ENCODE data around the gene KPTN.
"Not testable (repeated sequence)": the region's sequence is repeated elsewhere in the genome, so short reads cannot be mapped to it uniquely, and the experiment has no call there.

Gene KPTN

DNA sequence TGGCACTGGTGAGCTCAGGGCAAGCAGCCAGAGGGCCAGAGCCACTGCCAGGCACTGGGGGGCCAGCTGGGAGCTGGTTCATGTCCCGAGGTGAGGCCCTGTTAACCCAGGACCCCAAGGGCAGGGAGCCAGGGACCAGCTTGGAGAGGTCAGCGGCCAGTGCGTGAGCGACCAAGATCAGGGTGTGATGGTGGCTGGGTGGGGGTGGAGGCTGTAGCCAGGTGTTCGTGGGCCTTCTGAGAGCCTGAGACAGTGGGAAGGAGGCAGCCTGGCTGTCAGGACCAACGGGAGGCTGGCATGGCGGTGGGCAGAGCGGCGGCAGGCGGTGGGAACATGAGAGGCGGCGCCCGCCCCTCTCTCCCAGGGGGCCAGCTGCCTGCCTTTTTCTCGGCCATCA is 8.1 kb upstream of the KPTN start:
- no peak for DNase-seq (ENCODE audit: low spot score)

DNA sequence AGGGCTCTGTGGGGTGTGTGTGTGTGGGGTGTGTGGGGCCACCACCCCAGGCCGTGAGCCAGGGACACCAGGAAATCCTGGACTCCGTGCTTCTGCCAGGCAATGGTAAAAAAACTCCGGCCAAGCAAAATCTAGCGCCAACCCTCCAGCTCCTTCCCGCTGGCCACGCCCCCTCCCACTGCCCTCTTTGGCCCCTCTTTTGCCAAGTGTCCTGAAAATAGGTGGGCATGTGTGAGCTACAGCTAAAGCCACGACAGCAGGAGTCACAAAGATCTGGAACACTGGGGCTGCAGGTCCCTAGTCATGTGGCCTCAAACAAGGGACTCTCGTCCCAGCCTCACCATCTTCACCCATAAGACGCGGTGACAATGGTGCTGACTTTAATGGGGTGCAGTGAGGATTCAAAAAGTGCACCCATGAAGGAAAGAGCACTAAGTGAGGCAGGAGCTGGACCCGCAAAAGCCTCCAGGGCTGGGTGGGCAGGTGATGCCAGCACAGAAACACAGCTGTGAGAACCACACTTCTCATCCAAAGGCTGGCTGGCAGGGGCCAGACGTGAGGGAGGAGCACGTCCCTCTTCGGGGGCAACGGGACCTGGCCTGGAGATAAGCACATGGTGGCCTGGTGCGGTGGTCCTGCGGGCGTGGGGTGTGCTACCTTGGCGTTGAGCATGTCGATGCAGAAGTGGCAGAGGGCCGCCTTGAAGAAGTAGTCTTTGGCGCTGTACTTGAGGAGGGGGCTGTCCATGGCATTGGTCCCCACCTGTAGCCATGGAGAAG is 7.5 kb upstream of the KPTN start:
- no peak for DNase-seq (ENCODE audit: low spot score)

DNA sequence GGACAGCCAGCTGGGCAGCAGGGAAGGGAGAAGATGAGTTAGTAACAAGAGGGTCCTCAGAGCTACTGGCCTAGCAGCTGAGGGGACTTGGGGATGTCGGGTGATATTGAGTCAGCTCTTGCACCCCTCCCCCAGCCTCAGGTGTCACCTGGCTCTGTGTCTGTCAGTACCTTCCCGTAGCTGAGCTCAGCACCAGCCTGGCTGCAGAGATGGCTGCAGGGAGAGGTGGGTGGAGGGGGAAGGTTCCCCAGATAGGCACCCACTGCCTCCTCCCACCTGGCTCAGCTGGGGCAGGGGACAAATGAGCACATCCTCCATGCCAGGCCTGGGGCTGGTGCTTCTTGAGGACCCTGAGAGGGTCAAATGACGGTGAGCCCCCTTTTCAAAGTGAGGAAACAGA is 6.8 kb upstream of the KPTN start:
- no peak for DNase-seq (ENCODE audit: low spot score)

DNA sequence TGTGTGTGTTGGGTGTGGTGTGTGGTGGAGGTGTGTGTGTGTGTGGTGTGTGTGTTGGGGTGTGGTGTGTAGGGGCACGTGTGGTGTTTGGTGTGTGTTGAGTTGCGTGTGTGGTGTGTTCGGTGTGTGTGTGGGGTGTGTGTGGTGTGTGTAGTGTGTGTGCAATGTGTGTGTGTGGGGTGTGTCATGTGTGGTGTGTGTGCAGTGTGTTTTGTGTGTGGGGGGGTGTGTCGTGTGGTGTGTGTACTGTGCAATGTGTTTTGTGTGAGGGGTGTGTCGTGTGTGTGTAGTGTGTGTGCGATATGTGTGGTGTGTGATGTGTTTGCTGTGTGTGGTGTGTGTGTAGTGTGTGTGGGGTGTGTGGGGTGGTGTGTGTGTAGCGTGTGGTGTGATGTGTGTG is 6.0 kb upstream of the KPTN start:
- no peak for DNase-seq (ENCODE audit: low spot score)

DNA sequence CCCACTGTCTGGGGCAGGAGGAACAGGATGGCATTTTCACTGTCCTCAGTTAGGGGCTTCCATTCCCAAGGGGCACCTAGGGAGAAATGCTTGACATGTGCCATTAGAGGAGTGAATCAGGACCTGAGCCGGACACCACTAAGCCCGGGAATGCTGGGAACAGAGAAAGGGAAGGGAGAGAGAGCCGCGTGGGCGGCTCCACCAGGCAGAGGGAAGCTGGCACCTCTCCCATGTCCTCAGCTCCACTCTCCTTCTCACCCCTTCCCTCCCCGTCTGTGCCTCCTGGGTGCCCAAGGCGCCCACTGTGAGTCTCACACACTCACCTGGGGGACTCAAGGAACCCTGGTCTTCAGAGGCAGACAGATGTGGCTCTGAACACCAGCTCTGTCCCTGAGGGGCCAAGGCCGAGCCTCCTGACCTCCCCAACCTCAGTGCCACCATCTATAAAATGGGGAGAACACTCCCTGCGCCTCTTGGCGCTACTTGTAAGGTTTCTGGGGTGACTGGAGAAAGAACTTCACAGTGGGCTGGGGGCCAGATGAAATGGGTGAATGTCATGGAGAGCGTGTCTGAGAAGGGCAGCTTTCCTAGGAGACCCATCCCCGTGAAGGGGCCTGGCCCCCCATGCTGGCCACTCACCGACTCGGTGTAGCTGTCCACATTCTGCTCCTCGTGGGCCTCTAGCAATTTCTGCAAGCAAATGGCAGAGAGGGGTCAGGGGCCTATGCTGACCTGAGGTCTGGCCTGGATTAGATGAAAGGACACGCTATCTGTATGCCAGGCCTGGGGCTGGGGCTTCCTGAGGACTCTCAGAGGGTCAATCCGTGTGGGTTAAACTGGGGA is 5.3 kb upstream of the KPTN start:
- no peak for DNase-seq (ENCODE audit: low spot score)

DNA sequence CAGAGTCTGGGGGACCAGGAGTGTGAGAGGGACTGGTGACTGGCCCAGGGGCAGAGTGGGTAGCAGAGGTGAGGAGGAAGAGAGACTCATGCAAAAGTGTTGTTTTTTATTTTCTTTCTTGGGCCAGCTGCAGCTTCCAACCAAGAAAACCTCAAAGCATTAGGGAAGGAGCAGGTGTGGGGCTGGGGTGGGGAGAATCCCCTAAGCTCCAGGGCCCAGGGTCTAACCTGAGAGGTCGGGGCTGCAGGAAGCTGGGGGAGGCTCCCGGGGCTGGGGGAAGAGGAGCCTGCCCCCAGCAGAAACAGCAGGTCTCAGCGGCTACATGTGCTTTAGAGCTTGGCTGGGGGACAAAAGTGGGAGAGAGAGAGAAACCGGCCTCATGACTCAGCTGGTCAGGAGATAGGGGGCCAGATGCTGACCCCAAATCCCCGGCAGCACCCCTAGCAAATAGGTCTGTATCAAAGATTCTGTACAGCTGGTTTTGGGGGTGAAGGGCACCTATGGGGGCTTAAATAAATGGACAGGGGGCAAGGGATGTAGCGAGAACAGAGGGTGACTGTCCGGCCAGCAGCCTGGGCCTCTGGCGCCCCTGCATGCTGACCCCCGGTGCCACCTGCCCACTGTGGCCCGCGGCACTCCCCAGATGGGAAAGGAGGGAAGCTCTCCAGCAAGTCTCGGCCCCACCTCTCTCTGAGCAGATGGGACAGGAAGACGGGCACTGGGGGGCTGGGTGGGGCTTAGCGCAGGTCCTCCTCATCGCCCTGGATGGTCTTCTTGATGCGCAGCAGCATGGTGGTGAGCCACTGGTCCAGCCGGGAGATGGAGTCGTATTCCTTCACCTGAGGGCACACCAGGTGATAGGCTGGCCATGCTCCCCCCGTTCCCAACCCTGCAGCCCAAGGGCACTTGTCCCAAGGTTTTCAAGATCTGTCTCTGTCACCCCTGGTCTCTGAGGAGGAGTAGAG is 3.8 kb upstream of the KPTN start:
- DNase-seq (ENCODE audit: low spot score): no peak

DNA sequence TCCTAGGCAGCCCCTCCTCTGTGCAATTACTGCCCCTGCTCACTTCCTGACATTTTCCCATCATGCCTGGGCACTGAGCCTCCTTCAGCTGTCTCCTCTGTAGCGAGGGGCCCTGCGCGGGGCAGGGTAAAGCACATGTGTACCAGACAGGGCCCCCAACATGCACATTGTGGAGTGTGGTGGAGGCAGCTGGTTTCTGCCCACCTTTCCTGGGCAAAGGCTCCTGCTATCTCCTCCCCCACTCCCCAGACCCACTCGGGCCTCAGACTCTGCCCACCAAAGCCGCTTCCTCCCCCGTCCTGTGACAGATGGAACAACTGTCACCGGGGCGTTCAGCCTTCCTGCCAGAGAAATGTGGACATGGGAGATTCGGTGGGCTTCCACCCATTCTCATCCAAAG is 2.9 kb upstream of the KPTN start:
- DNase-seq (ENCODE audit: low spot score): no peak

DNA sequence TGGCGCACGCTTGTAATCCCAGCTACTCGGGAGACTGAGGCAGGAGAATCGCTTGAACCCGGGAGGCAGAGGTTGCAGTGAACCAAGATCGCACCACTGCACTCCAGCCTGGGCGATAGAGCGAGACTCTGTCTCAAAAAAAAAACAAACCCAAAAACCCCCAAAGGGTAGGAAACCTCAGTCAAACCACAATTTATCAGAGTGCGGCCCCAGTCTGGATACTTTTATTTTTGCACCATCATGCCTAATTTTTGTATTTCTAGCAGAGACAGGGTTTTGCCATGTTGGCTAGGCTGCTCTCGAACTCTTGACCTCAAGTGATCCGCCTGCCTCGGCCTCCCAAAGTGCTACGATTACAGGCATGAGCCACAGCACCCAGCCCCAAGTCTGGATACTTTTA is 2.2 kb upstream of the KPTN start:
- DNase-seq (ENCODE audit: low spot score): not testable (repeated sequence)

DNA sequence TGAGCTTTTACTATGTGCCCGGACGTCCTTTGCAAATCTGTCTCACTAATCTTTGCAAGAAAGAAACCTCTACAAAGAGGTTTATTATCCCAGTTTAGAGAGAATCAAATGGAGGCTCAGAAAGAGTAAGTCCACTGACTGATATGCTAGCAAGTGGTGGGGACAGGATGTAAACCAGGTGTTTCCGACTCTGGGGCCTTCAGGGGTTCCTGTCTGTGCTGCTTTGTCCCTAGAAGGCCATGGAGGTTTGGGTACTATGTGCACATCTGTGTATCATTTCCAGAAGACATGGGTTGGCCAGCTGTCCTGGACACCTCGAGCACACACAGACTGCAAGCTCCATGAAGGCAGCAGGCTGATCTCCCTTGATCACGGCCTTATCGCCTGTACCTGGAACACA is 1.2 kb upstream of the KPTN start:
- no peak for DNase-seq (ENCODE audit: low spot score)

DNA sequence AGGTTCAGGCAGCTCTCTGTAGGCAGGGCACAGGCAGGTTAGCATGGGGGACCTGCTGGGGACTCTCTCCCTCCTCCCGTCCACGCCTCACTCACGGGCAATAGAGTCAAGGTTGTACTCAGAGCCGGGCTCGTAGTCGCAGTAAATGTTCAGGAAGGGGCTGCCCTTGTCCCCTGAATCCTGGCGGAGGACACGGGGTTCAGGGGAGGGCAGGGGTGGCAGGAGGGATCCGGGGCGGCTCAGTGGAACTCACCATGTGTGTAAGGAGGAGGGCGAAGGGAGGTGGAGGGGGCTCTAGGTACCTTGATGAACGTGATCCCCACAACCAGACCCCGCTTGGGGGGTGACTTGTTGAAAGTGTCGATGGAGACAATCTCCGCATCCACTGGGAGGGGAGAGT is 819 bp downstream of the KPTN start:
- DNase-seq (ENCODE audit: low spot score): no peak

DNA sequence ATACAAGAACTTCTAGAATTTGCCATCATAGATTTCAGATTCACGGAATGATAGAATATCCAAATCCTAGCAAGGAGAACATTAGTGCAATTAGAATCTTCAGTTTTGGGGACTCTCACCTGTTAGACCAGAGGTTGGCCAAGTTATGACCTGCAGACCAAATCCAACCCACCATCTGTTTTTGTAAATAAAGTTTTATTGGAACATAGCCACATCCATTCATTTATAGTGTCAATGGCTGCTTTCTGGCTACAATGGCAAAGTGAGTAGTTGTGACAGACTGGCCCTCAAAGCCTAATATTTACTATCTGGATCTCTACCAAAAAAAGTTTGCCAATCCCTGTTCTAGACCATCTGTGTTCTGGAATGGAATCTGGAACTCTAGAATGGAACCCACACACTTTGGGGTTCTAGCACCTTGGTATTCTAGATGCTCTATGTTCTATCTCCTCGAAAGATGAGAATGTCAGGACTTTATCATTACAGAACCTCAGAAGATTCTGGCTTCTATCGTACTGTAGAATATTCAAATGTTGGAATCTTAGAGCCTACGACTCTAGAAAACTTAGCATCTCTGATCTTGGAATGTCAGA is 2.5 kb downstream of the KPTN start:
- no peak for DNase-seq (ENCODE audit: low spot score)

DNA sequence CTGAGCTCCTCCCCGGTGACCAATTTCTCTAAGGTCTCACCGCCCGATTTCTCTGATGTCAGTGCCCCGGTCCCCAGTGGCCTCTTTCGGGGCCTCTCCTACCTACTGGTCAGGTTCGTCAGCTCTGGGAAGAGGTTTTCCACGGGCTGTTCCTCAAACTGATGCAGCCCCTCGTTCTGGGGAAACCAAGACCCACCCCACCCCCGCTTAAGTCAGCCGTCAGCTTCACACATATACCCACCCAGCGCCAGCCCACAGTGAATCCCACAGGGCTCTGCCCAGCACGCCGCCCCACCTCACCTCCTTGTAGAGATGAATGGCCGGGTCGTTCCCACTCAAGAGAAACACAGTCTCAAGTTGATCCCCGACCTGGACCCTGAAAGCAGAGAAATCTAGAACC is 3.4 kb downstream of the KPTN start:
- no peak for DNase-seq (ENCODE audit: low spot score)

DNA sequence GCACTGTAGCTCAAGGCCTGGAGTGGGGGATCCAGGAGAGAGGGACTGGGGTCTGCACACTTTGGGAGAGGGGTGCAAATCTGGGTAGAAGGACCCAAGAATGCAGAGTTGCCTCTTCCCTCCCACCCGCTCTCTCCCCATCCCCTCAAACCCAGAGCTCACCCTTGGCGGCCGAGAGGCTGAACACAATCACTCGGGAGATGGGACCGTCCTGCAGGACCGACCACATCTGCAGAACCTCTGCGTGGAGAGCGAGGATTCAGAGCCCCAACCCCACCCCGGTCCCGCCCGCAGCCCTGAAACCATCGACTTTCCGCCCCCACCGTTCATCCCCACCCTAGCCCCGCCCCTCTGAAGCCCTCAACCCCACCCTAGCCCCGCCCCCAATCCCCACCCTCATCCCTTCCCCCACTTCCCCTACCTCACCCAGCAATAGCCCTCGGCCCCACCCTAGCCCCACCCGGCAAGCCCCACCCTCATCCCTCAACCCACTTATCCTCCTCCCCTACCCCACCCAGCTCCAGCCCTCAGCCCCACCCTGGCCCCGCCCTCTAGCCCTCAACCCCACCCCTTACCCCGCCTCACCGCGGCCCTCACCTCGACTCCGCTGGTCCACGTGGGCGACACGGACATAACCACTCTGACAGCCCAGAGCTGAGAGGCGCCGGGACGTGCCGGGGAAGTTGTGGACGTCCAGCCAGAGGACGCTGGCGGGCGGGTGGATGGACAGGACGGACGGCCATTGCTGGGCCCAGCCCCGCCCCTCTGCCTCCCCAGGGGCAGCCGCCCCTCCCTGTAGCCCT is 4.1 kb downstream of the KPTN start:
- DNase-seq (ENCODE audit: low spot score): no peak

DNA sequence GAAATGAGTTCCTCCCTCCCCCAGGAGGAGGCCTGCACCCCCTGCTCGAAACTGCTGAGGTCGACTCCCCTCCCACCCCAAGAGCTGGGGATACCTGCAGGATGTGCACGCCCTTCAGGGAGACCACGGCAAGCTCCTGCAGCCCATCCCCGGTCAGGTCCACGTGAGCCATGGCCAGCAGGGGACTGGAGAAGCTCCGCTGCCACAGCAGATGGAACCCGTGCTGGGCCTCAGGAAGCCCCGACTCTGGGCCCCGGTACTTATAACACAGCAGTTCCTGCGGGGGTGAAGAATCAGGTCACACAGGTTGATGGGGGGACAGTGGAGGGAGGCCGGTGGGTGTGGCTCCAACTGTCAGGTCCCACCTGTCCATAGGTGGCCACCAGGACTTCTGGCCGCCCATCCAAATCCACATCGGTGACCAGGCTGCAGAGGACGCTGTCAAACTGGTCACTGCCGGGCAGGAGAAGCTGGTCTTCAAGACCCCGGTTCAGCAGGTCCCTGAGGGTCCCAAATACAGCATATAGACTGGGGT is 7.5 kb downstream of the KPTN start:
- DNase-seq (ENCODE audit: low spot score): no peak

DNA sequence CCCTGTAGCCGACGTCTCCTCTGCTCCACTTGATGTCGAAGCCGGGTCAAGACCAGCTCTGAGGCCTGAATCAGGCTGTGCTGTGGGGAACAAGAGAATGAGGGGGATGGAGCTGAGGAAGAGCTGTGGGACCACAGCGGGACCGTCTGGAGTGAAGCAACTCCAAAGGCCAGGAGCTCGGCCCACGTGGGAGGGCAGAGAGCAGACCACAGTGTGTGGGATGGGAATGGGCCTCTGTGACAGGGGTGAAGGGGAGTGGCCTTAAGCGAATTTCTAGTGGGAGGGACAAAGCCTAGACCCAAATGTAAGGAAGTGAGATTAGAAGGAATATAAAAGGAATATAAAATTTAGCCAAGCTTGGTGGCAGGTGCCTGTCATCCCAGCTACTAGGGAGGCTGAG is 8.6 kb downstream of the KPTN start:
- no peak for DNase-seq (ENCODE audit: low spot score)

DNA sequence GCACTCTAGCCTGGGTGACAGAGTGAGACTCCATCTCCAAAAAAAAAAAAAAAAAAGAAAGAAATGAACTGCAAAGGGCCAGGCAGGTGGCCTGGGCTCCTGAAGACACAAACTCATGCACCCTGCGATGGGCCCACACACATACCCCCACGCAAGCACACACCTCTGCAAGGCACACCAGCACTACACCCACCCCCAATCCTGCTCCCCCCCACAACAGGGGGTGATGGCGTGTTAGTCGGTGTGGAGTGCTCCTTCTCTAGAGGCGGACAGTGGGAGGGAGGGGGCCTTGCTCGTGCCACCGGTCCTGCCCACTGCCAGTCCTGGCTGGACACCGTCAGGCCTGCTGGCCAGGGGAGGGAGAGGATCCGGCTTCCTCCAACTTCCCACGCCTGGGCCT is 10.7 kb downstream of the KPTN start:
- DNase-seq (ENCODE audit: low spot score): no peak

DNA sequence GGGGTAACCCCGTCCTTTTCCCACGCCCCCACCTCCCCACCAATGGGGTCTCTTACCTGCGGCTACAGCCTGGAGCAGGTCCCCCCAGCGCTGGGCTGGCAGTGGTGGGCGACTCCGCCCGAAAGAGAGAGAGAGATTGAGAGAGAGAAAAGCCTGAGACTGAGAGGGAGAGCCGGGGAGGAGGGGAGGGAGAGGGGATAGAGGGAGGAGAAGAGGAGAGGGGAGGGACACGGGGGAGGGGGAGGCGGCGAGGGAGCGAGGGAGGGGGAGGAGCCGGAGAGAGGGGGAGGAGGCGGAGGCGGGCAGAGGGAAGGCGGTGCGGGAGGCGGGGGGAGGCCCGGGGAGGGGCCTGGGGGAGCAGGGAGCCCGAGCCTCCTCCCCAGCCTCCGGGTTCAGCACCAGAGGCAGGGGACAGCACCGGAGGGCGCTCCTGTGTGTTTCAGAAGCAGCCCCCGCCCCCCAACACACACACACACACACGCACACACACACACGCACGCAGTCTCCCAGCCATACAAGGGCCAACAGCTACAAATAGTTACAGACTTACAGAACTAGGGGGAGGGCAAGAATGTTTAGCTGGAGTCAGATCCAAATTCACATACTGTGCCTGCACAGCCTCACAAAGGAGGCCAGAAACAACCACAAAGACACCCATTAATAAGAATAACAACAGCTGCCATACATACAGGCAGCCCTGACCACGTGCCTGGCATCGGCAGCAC is 12.1 kb downstream of the KPTN start, which contains the start of gene SLC8A2:
SLC8A2 (minus strand) TSS at position 161 of the 725 bp plus-strand sequence. CDS start 5,490 bp downstream, outside the sequence.
- no peak for DNase-seq (ENCODE audit: low spot score)

DNA sequence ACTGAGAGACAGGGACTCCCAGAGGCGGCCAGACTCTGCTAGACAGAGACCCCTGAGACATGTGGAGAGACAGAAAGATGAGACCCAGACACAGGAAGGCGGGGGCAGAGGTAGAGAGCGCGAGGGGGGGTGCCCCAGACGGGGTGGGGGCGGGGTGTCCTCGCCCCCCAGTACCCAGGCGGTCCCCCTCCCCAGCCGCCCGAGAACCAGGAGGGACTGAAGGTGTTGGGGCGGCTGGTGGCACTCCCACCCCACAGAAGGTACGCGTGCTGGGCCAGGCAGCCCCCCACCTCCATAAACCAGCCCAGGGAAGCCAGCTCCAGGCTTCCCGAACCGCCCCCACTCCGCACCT is 12.7 kb downstream of the KPTN start:
- no peak for DNase-seq (ENCODE audit: low spot score)

DNA sequence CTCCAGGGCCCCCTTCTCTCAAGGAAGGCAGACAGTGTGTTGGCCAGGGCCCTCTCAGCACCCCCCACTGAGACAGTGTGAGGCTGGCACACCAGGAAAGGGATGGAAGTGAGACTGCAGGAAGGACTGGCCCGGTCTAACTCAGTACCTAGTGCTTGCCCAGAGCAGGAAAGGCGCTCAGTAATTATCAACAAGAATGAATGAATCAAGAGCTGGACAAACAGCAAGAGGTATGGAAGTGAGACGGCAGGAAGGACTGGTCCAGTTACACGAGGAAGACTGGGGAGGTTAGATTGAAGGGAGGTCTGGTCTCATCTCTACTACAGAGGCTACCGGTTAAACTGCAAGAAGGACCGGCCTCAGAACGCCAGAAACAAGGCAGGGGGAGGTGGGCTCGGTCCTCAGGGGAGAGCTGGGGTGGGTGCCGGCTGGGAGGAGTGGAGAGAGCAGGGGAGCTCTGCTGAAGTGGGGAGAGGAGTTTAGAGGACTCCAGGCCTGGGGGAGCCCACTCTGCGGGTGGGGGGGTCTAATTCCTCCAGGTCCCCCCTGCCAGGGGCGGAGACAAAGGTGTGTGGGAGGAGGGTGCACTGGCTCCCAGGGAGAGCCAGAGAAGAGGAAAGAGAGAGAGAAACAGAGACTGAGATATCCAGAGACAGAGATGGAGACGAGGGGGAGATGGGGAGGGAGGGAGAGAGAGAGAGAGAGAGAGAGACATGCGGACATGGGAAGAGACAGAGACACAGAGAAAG is 13.4 kb downstream of the KPTN start:
- DNase-seq (ENCODE audit: low spot score): no peak
